Memory B cell (primary cell): ENCODE data around the gene SOX21.

Experiments used
- ATAC-seq: fragments of 150-1000 bp; cut with Tn5 transposase; 2 replicates; pipeline ENCODE4 v1.10.0; 2021; ENCODE audit warnings: low read depth, mild to moderate bottlenecking, moderate library complexity
- DNase-seq, 2 donors: peaks; one replicate each; pipeline ENCODE4 v3.0.0; 2022; ENCODE audit warnings: low spot score in 2 of 2
- H3K27ac Mint-ChIP-seq: one replicate; pipeline ENCODE4 v1.8.0; 2022; ENCODE audit warnings: mild to moderate bottlenecking, moderate library complexity, mixed read lengths
- H3K27me3 Mint-ChIP-seq: one replicate; pipeline ENCODE4 v1.8.0; 2022; ENCODE audit warnings: mixed read lengths
- H3K36me3 Mint-ChIP-seq: one replicate; pipeline ENCODE4 v1.8.0; 2022; ENCODE audit warnings: mild to moderate bottlenecking, mixed read lengths
- H3K4me1 Mint-ChIP-seq: one replicate; pipeline ENCODE4 v1.8.0; 2022; ENCODE audit warnings: mixed read lengths
- H3K4me3 Mint-ChIP-seq: one replicate; pipeline ENCODE4 v1.8.0; 2022; ENCODE audit warnings: mild to moderate bottlenecking, moderate library complexity, mixed read lengths
- H3K9me3 Mint-ChIP-seq: one replicate; pipeline ENCODE4 v1.8.0; 2022; ENCODE audit warnings: mixed read lengths

SOX21 gene

DNA sequence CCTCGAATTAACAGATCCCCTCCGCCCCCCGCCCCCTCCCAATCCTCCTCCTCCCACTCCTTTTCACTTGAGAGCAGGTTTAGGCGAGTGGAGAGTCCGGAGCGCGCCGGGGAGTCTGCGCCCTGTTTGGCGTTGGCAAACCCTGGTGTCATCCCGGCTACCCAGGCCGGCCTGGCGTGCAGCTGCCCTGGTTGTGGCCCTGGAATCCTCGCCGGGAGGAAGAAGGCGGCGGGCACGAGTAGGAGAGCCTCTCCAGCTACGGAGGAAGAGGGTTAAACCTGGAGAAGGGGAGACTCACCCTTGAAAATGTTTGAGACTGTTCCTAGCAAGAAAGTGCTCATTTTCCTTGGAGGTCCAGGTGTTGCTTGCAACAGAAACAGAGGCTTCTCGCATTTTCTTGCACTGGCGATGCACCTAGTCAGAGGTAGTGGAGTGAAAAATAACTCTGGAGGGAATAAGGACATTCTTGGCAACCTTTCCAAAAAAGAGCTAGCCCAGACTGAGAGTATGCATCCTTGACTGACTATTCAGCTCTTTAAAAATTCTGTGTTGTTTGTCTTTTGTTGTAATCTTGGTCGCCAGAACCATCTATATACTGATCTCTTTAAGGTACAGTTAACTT is 1.3 kb upstream of the SOX21 start:
- H3K27me3 Mint-ChIP-seq = peaks cover 22% of the 10 kb centered on the region
- DNase-seq (no peak), ATAC-seq (no peak)
- H3K36me3 Mint-ChIP-seq = no peaks in the 10 kb centered on the region
- H3K27ac Mint-ChIP-seq = no peak overlapping the region
- H3K4me1 Mint-ChIP-seq = peaks cover 2% of the 10 kb centered on the region
- no peaks in the 10 kb centered on the region for H3K9me3 Mint-ChIP-seq
- H3K4me3 Mint-ChIP-seq = no peak overlapping the region

DNA sequence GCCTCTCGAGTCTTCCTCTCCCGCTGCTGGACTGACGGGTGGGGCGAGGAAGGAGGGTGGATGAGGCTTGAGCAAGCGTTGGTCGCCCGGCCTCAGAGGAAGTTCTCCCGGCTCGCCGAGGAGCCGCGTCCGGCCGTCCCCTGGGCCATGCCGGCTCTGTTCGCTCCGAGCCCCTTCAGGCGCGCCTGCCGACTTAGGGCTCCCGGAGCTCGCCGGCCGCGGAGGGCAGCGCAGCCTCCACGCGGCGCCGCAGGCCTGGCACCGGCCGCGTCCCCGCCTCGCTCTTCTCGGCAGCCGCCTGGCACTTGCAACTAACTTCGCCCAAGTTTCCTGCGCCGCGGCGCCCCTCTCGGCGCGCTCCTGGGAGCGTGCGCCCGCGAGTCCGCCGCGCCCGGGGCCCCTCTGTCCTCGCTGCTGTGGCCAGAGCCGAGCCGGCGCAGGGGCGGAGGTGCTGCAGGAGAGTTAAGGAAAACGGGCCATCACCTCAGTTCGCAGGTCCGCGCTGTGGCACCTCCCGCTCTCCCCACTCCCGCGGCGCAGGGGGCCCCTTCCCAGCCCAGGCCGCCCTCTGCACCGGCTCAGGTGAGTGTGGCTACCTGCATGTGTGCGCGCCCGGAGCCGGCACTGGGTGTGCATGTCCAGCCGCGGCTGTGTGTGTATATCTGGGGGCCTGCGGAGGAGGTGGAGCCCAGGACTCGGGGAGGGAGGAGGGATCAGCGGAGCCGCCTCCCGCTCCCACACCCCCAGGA is 641 bp upstream of the SOX21 start:
- no peak for DNase-seq
- no peak for ATAC-seq
- H3K36me3 Mint-ChIP-seq = no peaks in the 10 kb centered on the region
- peaks cover 20% of the 10 kb centered on the region for H3K27me3 Mint-ChIP-seq
- H3K27ac Mint-ChIP-seq = no peak overlapping the region
- no peak overlapping the region for H3K4me3 Mint-ChIP-seq
- peaks cover 2% of the 10 kb centered on the region for H3K4me1 Mint-ChIP-seq
- no peaks in the 10 kb centered on the region for H3K9me3 Mint-ChIP-seq

DNA sequence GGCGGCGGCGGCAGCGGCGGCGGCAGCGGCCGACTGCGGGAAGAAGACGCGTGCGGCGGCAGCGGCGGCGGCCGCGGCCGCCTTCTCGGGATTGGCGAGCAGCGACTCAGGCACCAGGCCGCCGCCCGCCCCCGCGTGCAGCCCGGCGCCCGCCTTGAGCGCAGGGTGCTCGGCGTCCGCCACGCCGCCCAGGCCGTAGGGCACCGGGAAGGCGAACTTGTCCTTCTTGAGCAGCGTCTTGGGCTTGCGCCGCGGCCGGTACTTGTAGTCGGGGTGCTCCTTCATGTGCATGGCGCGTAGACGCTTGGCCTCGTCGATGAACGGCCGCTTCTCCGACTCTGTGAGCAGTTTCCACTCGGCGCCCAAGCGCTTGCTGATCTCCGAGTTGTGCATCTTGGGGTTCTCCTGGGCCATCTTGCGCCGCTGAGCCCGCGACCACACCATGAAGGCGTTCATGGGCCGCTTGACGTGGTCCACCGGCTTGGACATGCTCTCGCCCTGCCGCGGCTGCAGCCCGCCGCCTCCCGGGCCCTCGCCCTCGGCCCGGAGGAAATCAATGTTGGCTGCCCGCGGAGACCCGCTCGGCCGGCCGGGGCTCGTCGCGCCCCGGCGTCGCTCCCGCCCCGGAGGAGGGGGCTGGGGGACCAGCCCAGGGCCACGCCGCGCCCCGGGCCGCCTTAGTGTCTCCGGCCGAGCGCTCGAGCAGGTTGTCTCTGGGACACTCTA is 621 bp downstream of the SOX21 start:
- Mint-ChIP-seq H3K36me3 (no peaks in the 10 kb centered on the region), H3K27ac (no peak overlapping the region), H3K27me3 (peaks cover 24% of the 10 kb centered on the region), H3K4me3 (no peak overlapping the region), H3K9me3 (no peaks in the 10 kb centered on the region), H3K4me1 (peaks cover 5% of the 10 kb centered on the region)
- DNase-seq = no peak
- ATAC-seq = no peak

DNA sequence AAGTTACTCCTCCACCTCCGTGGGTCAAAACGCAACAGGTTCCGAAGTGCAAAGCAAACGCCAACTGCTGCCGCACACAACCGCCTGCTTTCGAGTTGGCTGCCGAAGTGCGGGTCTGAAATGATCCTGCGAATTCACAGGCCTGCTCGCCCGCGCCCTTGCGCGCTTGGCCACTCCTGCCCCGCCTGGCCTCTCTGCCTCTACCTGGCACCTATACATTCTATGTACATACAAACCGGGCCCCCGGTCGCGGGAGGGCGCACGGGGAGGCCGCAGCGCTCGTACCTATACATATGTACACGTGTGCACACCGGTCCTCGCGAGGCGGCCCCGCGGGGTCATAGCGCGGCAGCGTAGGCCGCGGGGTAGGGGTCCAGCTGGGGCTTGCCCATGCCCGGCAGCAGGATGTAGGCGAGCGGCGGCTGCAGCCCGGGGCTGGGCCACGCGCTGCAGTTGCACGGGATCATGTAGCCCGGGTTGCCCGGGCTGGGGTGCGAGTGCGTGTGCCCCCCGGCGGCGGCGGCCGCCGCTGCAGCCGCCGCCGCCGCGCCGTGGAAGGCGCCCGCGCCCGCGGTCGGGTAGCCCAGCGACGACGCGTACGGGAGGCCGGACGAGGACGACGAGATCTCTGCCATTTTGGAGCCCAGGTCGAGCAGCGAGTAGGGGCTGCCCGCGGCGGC is 1.3 kb downstream of the SOX21 start:
- Mint-ChIP-seq H3K27me3 (peaks cover 25% of the 10 kb centered on the region), H3K27ac (no peak overlapping the region), H3K4me1 (peaks cover 5% of the 10 kb centered on the region), H3K4me3 (no peak overlapping the region), H3K9me3 (peaks cover 2% of the 10 kb centered on the region), H3K36me3 (no peaks in the 10 kb centered on the region)
- ATAC-seq (no peak), DNase-seq (no peak)

DNA sequence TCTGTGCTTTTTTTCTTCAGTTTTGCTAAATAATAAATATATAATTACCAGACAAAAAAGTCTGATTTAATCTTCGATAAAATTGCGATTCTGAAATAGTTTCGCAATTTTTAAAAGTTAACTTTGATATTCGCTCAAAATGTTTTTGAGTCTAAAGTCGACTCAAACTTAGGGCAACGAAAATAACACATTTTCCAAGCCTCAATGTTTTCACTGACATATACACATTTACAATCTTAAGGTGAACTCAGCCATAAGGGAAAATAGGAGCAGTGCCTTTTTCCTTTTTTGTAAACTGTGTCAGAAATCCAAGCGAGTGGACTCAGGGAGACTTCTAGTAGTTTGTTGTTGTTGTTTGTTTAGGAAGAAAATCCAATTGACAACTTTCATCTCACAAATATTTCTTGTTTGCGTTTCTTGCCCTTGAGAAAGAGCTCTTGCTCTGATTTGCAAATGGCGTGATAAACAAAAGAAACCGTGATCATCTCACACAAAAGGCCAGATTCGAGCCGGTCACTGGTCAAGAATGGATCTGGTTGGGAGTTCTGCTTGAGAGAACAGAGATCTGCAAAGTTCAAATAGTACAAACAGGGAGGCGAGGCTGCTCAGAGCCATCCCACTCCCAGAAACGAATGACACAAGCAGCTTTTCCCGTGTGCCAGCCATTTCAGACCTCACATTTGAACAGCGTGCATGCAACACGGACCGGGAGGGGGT is 2.1 kb downstream of the SOX21 start:
- peaks cover 22% of the 10 kb centered on the region for H3K27me3 Mint-ChIP-seq
- peaks cover 5% of the 10 kb centered on the region for H3K4me1 Mint-ChIP-seq
- H3K27ac Mint-ChIP-seq = no peak overlapping the region
- no peak for DNase-seq
- no peaks in the 10 kb centered on the region for H3K36me3 Mint-ChIP-seq
- peaks cover 2% of the 10 kb centered on the region for H3K9me3 Mint-ChIP-seq
- peak overlapping the region; percentile 27 for H3K4me3 Mint-ChIP-seq
- no peak for ATAC-seq

DNA sequence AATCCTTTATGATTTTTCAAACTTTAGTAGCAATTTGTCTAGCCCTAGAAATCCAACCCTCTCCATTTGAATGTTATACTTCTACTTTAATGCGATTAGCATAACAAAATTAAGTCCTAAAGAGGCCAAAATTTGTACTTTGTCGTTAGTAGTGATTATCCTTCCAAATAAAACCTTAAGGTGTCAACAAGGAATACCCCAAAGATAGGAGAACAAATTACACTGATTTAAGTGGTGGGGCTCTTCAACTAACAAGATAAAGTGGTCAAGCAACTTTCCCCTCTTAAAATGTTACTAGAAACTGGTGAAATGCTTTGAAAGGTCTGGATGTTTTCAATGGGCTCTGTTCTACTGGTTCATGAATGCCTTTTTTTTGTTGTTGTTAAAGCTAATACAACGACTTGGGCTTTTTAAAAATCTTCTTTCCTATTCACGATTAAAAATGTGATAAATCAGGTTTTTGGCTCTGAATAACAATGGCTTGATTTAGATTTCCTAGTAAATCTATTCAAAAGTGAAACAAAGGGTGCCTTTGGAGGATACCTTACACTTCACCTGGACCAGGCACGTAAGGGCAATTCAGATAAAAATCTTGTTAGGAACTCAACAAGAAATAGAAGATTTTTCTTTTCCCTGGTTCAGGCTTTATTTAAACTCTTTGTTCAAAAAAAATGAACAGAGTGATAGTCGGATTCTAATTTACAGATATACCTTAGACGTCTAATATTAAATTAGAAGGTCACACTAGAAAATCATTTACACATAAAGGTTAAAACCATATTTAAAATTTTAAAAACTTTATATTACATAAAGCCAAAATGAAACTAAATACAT is 3.1 kb downstream of the SOX21 start:
- DNase-seq (no peak), ATAC-seq (no peak)
- peaks cover 24% of the 10 kb centered on the region for H3K27me3 Mint-ChIP-seq
- H3K4me1 Mint-ChIP-seq = peaks cover 5% of the 10 kb centered on the region
- no peaks in the 10 kb centered on the region for H3K36me3 Mint-ChIP-seq
- peaks cover 4% of the 10 kb centered on the region for H3K9me3 Mint-ChIP-seq
- H3K27ac Mint-ChIP-seq = no peak overlapping the region
- H3K4me3 Mint-ChIP-seq = no peak overlapping the region

DNA sequence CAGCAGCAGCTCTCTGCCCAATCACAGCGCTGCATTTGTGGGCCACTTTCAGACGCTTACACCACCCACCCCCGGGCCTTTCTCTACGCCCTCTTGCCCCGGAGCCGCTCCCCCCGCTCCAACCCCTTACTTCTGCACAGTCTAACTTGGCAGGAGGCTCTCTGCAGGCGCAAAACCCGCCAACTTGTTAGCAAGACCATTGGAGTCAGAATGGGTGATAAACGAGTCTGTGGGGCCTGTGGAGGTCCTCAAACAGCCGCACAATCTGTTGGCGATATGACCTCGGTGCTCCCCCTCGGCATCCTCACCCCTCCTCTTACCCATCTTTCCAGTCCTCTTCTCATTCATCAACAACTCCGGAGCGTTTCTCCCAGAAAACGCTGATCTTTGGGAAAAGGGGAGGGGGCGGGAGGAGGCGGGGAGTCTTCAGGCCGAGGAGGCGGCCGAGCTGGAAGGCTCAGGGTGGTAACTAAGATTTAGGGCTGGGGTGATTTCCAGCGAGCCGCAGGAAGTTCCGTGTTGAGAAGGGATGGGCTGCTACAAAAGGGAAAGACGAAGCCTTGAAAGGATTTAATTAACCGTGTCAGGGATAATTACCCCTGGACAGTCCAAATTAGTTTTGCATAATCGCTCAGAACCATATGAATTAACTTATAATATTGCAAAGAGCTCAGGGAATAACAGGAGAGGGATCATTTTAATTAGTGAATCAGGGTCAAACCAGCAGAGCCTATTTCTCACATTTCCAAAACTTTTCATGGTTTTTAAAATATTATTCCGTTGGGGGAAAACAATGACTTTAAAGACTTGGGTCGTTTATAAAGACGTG is 4.1 kb downstream of the SOX21 start:
- H3K9me3 Mint-ChIP-seq = peaks cover 6% of the 10 kb centered on the region
- H3K4me3 Mint-ChIP-seq = no peak overlapping the region
- H3K4me1 Mint-ChIP-seq = peaks cover 7% of the 10 kb centered on the region
- no peak for DNase-seq
- H3K36me3 Mint-ChIP-seq = peaks cover 2% of the 10 kb centered on the region
- H3K27me3 Mint-ChIP-seq = peaks cover 29% of the 10 kb centered on the region
- no peak for ATAC-seq
- no peak overlapping the region for H3K27ac Mint-ChIP-seq

DNA sequence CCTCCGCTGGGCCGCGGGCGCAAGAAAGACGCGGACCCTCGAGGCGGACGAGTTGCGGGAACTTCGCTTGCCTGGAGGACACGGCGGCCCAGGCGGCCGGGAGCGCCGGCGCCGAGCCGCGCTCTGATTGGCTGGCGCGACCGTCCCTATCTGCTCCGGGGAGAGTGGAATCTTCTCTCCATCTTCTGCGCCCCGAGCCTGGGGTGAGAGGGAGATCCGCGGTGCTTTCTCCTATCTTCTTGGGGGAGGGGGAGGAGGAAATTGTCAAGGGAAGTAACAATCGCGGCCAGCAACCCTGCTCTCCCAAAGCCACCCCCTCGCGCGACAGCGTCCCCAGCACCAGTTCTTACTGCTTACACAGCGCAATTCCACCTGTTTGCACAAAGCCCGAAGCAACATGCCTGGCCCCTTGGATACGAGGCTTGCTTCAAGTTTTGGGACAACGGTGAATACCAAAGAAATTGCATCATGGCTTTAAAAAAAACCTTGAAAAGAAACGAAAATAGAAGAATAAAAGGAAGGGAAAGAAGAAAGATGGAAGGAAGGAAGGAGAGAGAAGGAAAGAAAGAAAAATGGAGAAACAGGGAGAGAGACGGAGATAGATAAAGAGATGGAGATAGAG is 4.8 kb downstream of the SOX21 start:
- Mint-ChIP-seq H3K9me3 (peaks cover 6% of the 10 kb centered on the region), H3K27ac (no peak overlapping the region), H3K36me3 (peaks cover 2% of the 10 kb centered on the region), H3K27me3 (peaks cover 29% of the 10 kb centered on the region), H3K4me3 (no peak overlapping the region), H3K4me1 (peaks cover 7% of the 10 kb centered on the region)
- DNase-seq (no peak), ATAC-seq (no peak)

DNA sequence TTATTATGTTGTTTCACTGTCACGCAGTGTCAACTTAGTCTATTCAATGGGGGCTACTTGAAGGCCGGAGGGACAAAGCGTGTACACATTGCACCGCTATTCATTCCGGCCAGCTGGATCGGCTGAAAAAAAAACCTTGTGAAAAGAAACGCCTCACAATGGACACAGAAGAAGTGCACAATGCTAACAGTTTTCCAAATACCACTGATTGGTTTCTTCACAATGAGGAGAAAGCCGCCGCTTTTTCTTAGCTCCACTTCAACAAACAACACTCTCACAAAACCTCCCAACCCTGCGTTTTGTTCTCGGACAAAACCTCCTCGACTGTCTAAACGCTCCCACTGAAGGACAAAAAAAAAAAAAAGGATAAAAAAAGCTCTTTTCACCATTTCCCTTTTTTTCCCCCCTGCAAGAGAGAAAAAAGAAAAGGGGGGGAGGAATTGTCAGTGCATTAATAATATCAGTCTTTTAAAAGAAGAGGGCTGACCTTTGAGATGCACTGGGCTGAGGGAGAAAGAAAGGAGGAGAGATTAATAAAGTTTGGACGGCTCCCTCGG is 5.4 kb downstream of the SOX21 start:
- Mint-ChIP-seq H3K4me3 (no peak overlapping the region), H3K9me3 (peaks cover 6% of the 10 kb centered on the region), H3K27ac (no peak overlapping the region), H3K27me3 (peaks cover 30% of the 10 kb centered on the region), H3K4me1 (peaks cover 7% of the 10 kb centered on the region), H3K36me3 (peaks cover 2% of the 10 kb centered on the region)
- ATAC-seq = no peak
- no peak for DNase-seq

DNA sequence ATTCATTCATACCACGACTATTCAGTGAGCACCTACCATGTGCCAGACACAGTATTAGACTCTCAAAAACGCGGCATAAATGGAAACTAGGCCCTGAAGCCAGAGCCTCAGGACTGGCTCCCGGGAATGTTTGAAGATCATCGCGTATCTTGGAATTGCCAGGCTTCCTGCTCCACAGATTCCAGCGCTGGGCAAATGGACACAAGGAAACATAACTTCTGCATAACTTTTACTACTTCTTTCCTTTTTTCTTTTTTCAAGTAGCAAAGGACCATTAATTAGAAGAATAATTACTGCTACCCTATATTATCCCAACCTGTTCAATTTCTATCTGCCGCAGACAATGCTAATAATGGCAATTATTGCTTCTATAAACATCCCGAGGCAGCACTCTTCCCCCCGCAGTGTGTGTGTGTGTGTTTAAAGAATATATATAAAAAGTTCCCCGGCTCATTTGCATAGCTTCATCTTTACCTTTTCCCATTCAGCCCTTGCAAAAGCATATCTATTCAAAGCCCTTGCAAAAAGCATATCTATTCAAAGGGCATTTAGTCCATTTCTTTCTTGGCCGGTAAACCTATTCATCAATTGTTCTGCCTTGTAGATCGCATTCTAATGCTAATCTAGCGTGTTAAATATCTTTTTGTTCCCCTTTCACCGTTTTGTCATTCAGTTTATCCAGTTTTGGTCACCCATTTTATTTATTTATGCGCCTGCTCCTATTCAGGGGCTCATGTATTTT is 6.1 kb downstream of the SOX21 start:
- Mint-ChIP-seq H3K4me3 (no peak overlapping the region), H3K9me3 (peaks cover 7% of the 10 kb centered on the region), H3K36me3 (peaks cover 2% of the 10 kb centered on the region), H3K4me1 (peaks cover 7% of the 10 kb centered on the region), H3K27me3 (peaks cover 33% of the 10 kb centered on the region), H3K27ac (no peak overlapping the region)
- DNase-seq (no peak), ATAC-seq (no peak)
